Measurements from ENCODE around the gene CRB2. TPM values are rescaled to one million over a fixed set of nuclear protein-coding genes. Genes with fewer than 3 reads are reported as not detected.

Gene CRB2
- total RNA-seq, 6 experiments from 2014 or later: not detected

DNA sequence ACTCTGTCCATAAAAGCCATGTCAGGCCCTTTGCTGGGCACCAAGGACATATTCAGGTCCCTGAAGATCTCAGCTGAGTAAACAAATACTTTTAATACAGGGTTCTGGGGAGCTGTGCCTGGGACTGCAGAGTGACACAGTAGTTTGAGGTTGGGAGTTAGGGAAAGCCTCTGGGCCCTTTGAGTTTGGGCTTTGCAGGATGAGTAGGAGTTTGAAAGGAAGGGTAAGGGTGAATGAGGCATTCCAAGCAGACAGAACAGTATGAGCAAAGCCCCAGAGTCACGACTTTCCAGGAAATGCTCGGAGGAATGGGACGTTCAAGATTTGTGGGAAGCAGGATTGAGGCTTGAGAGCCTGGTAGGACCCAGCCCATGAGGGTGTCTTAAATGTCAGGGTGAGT is 13.3 kb downstream of the CRB2 start:
- H3K4me1 ChIP-seq: no peaks in the 10 kb centered on the region
- WGBS (ENCODE audit: insufficient coverage, low coverage, low lambda C conversion rate, missing lambda C conversion rate): 54% methylated on average over 3 of the region's 3 CpGs
- H3K27ac ChIP-seq: no peak overlapping the region
- TF ChIP-seq CTCF (IDR thresholded peaks at IDR 0.05): no peak
- TF ChIP-seq POLR2A (IDR thresholded peaks at IDR 0.05): no peak
- no peaks in the 10 kb centered on the region for H3K9me3 ChIP-seq
- H3K27me3 ChIP-seq: no peaks in the 10 kb centered on the region
- intact Hi-C loops (cut with DNase I): no loop called here
- H3K36me3 ChIP-seq: no peaks in the 10 kb centered on the region
- ATAC-seq: no peak
- H3K4me3 ChIP-seq: no peak overlapping the region
- no peak for DNase-seq

GRCh38 chr9:123370108-123370507 is 14.1 kb downstream of the CRB2 start:
- no CpG with 5 or more reads among the region's 13 CpGs for WGBS (ENCODE audit: insufficient coverage, low coverage, low lambda C conversion rate, missing lambda C conversion rate)
- ATAC-seq (no peak), DNase-seq (no peak)
- H3K36me3 ChIP-seq: no peaks in the 10 kb centered on the region
- H3K4me1 ChIP-seq: no peaks in the 10 kb centered on the region
- no peak overlapping the region for H3K27ac ChIP-seq
- intact Hi-C loops (cut with DNase I): no loop called here
- no peaks in the 10 kb centered on the region for H3K9me3 ChIP-seq
- H3K4me3 ChIP-seq: no peak overlapping the region
- H3K27me3 ChIP-seq: no peaks in the 10 kb centered on the region
- TF ChIP-seq CTCF (IDR thresholded peaks at IDR 0.05) (no peak), POLR2A (IDR thresholded peaks at IDR 0.05) (no peak)

DNA sequence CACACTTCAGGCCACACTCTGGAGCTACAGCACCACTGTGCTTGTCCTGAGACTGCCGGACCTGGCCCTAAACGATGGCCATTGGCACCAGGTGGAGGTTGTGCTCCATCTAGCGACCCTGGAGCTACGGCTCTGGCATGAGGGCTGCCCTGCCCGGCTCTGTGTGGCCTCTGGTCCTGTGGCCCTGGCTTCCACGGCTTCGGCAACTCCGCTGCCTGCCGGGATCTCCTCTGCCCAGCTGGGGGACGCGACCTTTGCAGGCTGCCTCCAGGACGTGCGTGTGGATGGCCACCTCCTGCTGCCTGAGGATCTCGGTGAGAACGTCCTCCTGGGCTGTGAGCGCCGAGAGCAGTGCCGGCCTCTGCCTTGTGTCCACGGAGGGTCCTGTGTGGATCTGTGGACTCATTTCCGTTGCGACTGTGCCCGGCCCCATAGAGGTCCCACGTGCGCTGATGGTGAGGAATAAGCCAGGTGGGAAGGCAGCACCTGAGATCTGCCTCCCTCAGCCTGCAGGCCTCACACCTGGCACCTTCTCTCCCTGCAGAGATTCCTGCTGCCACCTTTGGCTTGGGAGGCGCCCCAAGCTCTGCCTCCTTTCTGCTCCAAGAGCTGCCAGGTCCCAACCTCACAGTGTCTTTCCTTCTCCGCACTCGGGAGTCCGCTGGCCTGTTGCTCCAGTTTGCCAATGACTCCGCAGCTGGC is 14.7 kb downstream of the CRB2 start:
- WGBS (ENCODE audit: insufficient coverage, low coverage, low lambda C conversion rate, missing lambda C conversion rate): 100% methylated on average over 2 of the region's 29 CpGs

DNA sequence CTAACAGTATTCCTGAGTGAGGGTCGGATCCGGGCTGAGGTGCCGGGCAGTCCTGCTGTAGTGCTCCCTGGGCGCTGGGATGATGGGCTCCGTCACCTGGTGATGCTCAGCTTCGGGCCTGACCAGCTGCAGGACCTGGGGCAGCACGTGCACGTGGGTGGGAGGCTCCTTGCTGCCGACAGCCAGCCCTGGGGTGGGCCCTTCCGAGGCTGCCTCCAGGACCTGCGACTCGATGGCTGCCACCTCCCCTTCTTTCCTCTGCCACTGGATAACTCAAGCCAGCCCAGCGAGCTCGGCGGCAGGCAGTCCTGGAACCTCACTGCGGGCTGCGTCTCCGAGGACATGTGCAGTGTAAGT is 15.2 kb downstream of the CRB2 start:
- 74% methylated on average over 9 of the region's 18 CpGs for WGBS (ENCODE audit: insufficient coverage, low coverage, low lambda C conversion rate, missing lambda C conversion rate)
- H3K36me3 ChIP-seq: no peaks in the 10 kb centered on the region
- no peaks in the 10 kb centered on the region for H3K27me3 ChIP-seq
- H3K27ac ChIP-seq: no peak overlapping the region
- intact Hi-C loops (cut with DNase I): no loop called here
- no peak overlapping the region for H3K4me3 ChIP-seq
- TF ChIP-seq POLR2A (IDR thresholded peaks at IDR 0.05): no peak
- TF ChIP-seq CTCF (IDR thresholded peaks at IDR 0.05): no peak
- H3K4me1 ChIP-seq: no peaks in the 10 kb centered on the region
- no peaks in the 10 kb centered on the region for H3K9me3 ChIP-seq
- DNase-seq: no peak
- no peak for ATAC-seq

More for the DNA sequence above, 14.7 kb downstream of the CRB2 start:
- H3K4me1 ChIP-seq: no peaks in the 10 kb centered on the region
- H3K4me3 ChIP-seq: no peak overlapping the region
- no peaks in the 10 kb centered on the region for H3K9me3 ChIP-seq
- no peak for TF ChIP-seq POLR2A (IDR thresholded peaks at IDR 0.05)
- TF ChIP-seq CTCF (IDR thresholded peaks at IDR 0.05): no peak
- H3K27me3 ChIP-seq: no peaks in the 10 kb centered on the region
- DNase-seq (no peak), ATAC-seq (no peak)
- intact Hi-C loops (cut with DNase I): no loop called here
- no peaks in the 10 kb centered on the region for H3K36me3 ChIP-seq
- no peak overlapping the region for H3K27ac ChIP-seq
